ENCODE results near the gene TCF4.

TCF4 gene

GRCh38 chr18:55515941-55516710 is 71.9 kb downstream of the TCF4 start:
- Mint-ChIP-seq H3K27ac (no peak overlapping the region), H3K27me3 (ENCODE audit: low read depth, poor library complexity) (no peaks in the 10 kb centered on the region), H3K9me3 (no peaks in the 10 kb centered on the region), H3K4me1 (peaks cover 1% of the 10 kb centered on the region), H3K36me3 (ENCODE audit: low read depth) (peaks cover 7% of the 10 kb centered on the region), H3K4me3 (no peak overlapping the region)
- TF ChIP-seq CTCF (IDR thresholded peaks at IDR 0.05) = no peak
- DNase-seq = no peak

GRCh38 chr18:55515214-55515613 is 72.8 kb downstream of the TCF4 start:
- Mint-ChIP-seq H3K4me1 (peaks cover 11% of the 10 kb centered on the region), H3K27ac (no peak overlapping the region), H3K27me3 (ENCODE audit: low read depth, poor library complexity) (no peaks in the 10 kb centered on the region), H3K36me3 (ENCODE audit: low read depth) (peaks cover 7% of the 10 kb centered on the region), H3K4me3 (no peak overlapping the region), H3K9me3 (no peaks in the 10 kb centered on the region)
- no peak for DNase-seq
- TF ChIP-seq CTCF (IDR thresholded peaks at IDR 0.05) = no peak

GRCh38 chr18:55513161-55513560 is 74.8 kb downstream of the TCF4 start:
- H3K27me3 Mint-ChIP-seq (ENCODE audit: low read depth, poor library complexity) = no peaks in the 10 kb centered on the region
- H3K27ac Mint-ChIP-seq = no peak overlapping the region
- peaks cover 23% of the 10 kb centered on the region for H3K4me1 Mint-ChIP-seq
- no peak for TF ChIP-seq CTCF (IDR thresholded peaks at IDR 0.05)
- no peaks in the 10 kb centered on the region for H3K9me3 Mint-ChIP-seq
- no peaks in the 10 kb centered on the region for H3K36me3 Mint-ChIP-seq (ENCODE audit: low read depth)
- no peak overlapping the region for H3K4me3 Mint-ChIP-seq
- DNase-seq = no peak

GRCh38 chr18:55511277-55511676 is 76.7 kb downstream of the TCF4 start:
- no peak for TF ChIP-seq CTCF (IDR thresholded peaks at IDR 0.05)
- Mint-ChIP-seq H3K27ac (no peak overlapping the region), H3K9me3 (no peaks in the 10 kb centered on the region), H3K4me3 (no peak overlapping the region), H3K4me1 (peaks cover 26% of the 10 kb centered on the region), H3K27me3 (ENCODE audit: low read depth, poor library complexity) (no peaks in the 10 kb centered on the region), H3K36me3 (ENCODE audit: low read depth) (peaks cover 4% of the 10 kb centered on the region)
- DNase-seq = no peak

- Mint-ChIP-seq H3K27me3 (ENCODE audit: low read depth, poor library complexity) (no peaks in the 10 kb centered on the region), H3K27ac (peak overlapping the region; percentile 94), H3K4me3 (peak overlapping the region; percentile 51), H3K36me3 (ENCODE audit: low read depth) (peaks cover 6% of the 10 kb centered on the region), H3K4me1 (peaks cover 28% of the 10 kb centered on the region), H3K9me3 (no peaks in the 10 kb centered on the region)
- TF ChIP-seq CTCF (IDR thresholded peaks at IDR 0.05) = no peak
- no peak for DNase-seq
Measured at GRCh38 chr18:55510809-55511208, 77.2 kb downstream of the TCF4 start.
